NCI-H748 (cell line): ENCODE measurements around the gene PTPRK.
"Not testable (repeated sequence)": the region's sequence is repeated elsewhere in the genome, so short reads cannot be mapped to it uniquely, and the experiment has no call there.

Source experiments
- DNase-seq: peaks from one replicate; lab custom pipeline; 2025; ENCODE audit not compliant: unreplicated experiment; lab: John Stamatoyannopoulos, UW

The PTPRK gene

DNA sequence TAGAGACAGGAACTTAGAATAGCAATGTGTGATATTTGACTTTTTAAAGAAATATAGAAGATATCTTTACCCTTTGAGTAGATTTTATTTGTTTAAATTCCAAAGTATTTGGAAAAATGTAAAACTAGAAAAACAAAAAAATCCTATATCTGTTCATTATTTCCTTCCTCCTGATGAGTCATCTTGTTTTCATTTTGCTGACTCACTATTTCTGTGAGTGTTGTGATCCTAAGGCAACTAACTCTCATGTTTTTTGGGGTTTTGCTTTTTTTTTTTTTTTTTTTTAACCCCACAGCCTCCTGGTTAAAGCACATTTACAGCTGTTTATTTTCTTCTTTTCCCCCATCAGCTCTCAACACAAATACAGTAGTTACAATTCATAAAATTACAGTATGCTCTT is 581.7 kb downstream of the PTPRK start:
- DNase-seq, result no peak

DNA sequence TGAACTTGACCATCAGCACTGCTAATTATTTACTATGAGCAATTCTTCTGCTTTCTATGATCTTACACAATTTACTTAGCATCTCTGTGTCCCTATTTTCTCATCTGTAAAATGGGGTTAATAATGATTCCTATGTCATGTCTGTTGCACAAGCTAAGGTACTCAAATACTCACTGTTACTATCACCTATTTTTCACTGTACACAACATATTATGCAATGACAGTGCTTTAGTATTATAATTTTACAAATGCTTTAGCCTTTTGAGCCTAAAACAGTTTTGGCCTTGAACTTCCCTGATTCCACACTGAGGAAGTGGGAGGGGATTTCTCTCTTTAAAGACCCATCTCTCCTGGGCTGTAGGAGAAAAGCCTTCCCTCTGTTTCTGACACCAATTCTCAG is 582.7 kb downstream of the PTPRK start:
- DNase-seq, result no peak

DNA sequence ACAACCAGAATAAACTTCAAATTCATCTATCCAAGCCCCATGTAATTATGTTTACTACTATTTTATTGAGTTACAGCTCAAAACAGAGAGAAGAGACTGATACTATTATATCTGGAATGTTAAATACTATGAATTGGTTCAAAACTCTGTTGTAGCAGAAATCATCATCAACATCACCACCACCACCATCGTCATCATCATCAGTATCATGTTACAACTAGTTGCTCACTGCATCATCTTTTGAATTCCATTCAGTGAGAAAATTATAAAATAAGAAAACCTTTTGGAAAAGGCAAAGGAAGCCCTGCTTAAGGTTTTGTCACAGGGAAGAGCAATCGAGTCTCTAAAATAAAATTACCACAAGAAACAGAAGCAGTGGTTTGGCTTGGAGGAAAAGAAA is 583.3 kb downstream of the PTPRK start:
- DNase-seq, result no peak

DNA sequence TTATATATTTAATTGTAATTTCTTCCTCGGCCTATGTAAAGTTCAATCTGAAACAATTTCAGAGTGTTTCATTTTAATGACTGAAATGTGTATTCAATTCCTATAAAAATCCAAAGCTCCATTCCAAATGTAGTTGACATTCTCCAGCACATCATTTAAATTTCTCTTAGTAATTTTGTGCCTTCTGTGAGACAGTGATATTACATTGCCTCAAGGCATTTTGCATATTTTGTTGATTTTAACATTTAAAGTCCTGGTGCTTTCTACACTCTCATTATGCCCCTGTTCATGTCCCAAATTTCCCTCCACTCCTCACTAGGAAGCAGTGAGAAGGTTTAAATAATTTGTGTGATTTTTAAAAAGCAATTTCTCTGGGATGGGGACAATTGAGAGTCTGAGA is 585.4 kb downstream of the PTPRK start:
- DNase-seq, result no peak

DNA sequence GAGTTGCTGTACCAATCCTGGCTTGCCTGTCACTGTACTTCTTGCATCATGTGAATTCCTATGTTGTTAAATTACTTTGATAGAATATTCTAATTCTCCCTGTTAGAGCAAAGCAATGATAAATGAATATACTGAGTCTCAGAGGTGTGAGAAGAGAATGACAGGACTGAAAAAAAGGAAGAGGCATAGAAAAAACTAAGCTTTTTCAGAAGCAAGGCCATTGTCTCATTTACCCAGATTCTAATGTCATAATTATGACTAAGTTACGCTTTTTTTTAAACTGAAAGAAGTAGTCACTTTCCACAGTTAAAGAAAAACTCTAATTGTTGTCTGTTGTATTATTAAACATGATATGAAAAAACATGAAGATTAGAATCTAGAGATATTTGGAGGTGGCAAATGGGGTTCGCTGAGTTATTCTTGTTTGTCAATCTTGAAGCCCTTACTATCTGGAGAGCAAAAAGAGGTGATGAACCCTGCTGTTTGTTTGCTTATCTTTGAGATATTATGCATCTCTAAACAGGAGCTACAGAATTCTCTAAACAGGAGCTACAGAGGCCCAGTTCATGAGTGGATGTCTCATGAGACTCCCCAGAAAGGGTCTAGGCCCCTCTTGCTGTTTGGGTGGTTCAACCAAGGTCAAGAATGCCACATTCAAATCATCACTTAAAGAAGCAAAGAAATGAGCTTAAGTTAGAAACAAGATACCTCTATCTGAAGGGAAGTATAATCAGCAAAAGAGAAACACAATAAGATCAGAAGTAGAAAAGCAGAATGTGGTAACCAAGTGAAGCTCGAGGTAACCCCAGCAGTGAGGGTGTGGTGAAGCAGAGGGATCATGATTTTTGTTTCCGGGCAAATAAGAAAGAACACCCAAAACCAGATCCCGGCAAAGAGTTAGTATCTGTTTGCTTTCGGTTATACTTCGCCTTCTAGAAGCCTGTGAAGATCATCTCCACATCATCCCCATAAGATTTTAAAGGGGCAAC is 586.3 kb downstream of the PTPRK start:
- DNase-seq, result no peak

DNA sequence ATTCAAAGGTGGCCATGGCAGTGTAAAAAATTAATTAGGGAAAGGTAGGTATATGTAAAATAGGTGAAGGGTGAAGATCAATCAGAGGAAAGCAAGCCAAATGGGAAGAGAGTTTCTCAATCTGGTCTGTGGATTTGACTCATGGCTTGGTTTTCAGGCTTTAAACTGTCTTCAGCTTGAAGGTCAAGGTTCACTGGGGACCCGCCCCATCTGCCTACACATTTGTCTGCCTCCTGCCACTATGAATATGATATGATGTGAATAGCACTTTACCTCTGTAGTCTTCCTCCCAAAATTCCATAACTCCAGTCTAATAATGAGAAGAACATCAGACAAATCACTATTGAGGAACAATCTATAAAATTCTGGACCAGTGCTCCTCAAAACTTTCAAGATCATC is 587.3 kb downstream of the PTPRK start:
- no peak for DNase-seq

DNA sequence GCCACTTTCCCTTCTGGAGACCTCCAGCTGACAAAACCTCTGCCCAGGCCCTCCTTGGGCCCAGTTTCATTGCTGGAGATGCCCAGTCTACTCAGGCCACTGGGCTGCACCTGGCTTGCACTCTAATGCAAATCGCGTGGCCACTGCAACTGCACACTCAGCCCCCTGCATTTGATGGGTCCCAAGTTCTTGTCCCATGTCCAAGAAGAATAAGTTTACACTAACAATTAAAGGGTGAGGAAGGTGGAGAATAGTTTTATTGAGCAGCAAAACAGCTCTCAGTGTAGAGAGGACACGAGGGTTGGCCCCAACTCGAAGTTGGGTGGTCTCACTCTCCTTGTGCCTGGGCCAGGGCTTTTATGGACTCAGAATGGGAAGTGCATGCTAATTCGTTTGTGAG is 587.7 kb downstream of the PTPRK start:
- no peak for DNase-seq

DNA sequence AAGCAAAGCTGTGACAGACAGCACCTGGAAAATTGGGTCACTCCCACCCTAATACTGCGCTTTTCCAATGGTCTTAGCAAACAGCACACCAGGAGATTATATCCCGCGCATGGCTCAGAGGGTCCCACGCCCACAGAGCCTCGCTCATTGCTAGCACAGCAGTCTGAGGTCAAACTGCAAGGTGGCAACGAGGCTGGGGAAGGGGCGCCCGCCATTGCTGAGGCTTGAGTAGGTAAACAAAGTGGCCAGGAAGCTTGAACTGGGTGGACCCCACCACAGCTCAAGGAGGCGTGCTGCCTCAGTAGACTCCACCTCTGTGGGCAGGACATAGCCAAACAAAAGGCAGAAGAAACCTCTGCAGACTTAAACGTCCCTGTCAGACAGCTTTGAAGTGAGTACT is 594.0 kb downstream of the PTPRK start:
- not testable (repeated sequence) for DNase-seq

DNA sequence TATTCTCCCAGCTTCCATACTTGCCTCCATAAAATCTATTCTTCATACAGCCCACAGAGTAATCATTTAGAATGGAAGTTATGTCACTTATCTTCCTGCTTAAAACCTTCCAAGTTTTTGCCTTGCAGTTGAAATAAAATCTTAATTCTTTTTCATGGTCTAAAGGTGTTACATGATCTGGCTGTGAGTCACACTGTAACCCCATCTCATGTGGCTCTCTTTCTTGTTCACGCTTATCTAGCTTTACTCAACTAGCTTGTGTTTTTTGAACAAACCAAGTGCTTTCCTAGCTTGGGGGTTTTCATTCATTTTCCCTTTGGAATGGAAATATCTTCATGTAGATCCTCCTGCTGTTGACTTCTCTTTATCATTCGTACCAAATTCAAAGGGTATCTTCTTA is 596.0 kb downstream of the PTPRK start:
- DNase-seq, result no peak

DNA sequence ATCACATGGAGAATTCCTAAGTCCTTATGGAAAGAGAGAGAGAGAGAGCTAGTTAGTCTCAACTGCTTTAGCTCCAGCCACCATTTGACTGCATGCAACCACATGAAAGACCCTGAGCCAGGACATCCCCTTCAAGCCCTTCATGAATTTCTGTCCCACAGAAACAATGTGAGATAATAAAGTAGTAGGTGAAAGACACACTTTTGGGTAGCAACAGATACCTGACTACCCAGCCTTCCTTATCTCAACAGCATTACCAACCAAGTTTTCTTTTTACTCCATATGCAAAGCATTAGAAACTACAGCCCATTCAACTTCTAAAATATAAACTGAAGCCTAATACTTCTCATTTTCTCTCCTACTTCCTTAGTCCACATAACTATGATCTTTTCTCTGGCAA is 596.4 kb downstream of the PTPRK start:
- DNase-seq, result no peak

DNA sequence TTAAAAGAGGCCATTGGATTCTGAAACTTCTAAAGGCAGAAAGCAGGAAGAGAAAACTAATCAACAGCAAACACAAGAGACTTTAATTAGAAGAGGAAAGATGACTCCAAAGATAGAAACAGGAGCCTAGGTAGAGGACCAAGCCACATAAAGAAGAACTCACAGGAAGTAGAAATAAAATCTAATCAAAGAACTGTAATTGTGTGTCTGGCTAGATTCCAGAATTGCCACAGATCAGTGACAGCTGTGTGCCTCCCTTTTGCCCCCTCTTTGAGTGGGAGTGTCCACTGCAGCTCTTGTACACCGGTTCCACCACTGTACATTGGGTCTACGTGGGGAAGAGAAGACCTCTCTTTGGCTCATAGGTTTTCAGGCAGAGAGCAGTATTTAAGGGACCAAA is 597.3 kb downstream of the PTPRK start:
- peak; percentile 85 for DNase-seq

DNA sequence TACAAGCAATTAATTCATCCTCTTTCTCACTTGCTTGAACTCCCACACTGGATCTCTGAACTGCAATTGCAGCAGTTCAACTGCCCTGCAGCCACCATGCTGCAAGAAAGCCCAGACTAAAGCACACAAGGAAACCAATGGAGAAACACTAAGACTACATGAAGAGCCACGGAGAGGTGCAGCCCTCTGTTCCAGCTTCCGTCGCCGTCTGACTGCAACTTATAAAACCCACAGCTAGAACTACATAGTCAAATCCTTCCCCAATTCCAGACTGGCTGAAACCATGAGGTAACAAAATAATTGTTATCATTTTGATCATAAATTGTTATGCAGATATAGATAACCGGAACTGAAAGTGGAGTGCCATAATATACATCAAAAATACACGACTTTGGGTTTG is 598.4 kb downstream of the PTPRK start:
- DNase-seq, result no peak

DNA sequence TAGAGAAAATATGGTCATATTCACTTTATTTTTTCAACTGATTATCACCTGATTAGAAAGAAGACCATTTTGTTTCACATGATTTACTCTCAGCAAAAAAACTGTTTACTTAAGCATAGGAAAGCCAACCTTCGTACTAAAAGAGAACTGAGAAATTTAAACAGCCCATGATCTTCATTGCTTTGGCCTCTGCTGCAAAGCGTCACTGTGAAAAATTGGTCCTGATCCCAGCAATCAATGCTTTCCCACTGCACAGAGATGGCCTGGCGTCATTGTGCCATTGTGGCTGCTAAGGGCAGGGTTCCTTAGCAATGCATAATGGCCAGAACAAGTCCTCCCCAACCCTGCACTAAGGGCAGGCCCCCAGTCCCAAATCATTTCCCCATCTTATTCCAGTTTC is 599.6 kb downstream of the PTPRK start:
- DNase-seq, result no peak
